ENCODE measurements around the gene U2AF2. TPM values are rescaled to one million over a fixed set of nuclear protein-coding genes. Genes with fewer than 3 reads are reported as not detected.

Gene U2AF2
- polyA plus RNA-seq, 1 of the 3 experiments (the other 2 are of a cell fraction), result 321 TPM

DNA sequence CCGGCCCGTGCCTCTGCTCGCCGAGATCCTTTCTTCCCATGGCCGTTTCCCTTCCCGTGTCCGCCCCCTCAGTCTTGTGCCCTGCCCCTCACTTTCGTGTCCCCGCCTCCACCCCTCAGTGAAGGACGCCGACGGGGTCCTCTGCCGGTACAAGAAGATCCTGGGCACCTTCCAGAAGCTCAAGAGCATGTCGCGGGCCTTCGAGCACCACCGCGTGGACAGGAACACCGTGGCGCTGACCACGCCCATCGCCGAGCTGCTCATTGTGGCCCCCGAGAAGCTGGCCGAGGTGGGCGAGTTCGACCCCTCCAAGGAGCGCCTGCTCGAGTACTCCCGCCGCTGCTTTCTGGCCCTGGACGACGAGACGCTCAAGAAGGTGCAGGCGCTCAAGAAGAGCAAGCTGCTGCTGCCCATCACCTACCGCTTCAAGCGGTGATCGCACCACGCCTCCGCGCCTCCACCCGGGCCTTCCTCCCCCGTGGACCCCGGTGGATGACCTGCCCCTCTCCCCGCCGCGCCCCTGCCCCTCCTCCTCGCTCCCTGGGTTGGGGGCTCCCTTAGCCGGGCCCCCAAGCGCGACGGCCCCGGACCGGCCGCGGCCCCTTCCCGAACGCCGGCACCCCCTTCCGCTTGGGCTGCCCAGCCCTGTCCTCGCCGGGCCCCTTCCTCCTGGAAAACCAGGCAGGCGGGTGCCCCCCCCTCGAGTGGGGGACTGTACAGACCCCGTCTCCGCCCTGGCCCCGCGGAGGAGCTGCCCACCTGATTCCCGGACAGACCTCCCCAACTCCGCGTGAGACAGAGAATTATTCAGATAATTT, 2.3 kb upstream of the U2AF2 start (continued):
- TF ChIP-seq NFIC (IDR thresholded peaks at IDR 0.05; ENCODE audit: borderline replicate concordance) (no peak), YY1 (IDR thresholded peaks at IDR 0.05; ENCODE audit: low read depth) (no peak), RCOR1 (IDR thresholded peaks at IDR 0.05; ENCODE audit: low read length) (no peak), FOXJ3 (CRISPR knock-in tag; IDR thresholded peaks at IDR 0.05) (no peak), ELF1 (IDR thresholded peaks at IDR 0.05) (no peak), EP300 (IDR thresholded peaks at IDR 0.05; ENCODE audit: borderline replicate concordance in 1 of 2, low read depth in 1 of 2, low read length in 1 of 2) (no peak), SIN3A (IDR thresholded peaks at IDR 0.05; ENCODE audit: borderline replicate concordance, low read depth, low read length) (no peak), TEAD4 (IDR thresholded peaks at IDR 0.05; ENCODE audit: borderline replicate concordance, insufficient read depth) (no peak), RXRA (IDR thresholded peaks at IDR 0.05; ENCODE audit: borderline replicate concordance, low read depth) (no peak)
- TF ChIP-seq, protein P1, sequence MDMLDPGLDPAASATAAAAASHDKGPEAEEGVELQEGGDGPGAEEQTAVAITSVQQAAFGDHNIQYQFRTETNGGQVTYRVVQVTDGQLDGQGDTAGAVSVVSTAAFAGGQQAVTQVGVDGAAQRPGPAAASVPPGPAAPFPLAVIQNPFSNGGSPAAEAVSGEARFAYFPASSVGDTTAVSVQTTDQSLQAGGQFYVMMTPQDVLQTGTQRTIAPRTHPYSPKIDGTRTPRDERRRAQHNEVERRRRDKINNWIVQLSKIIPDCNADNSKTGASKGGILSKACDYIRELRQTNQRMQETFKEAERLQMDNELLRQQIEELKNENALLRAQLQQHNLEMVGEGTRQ (IDR thresholded peaks at IDR 0.05; ENCODE audit: borderline replicate concordance, low read depth, low read length), result no peak

DNA sequence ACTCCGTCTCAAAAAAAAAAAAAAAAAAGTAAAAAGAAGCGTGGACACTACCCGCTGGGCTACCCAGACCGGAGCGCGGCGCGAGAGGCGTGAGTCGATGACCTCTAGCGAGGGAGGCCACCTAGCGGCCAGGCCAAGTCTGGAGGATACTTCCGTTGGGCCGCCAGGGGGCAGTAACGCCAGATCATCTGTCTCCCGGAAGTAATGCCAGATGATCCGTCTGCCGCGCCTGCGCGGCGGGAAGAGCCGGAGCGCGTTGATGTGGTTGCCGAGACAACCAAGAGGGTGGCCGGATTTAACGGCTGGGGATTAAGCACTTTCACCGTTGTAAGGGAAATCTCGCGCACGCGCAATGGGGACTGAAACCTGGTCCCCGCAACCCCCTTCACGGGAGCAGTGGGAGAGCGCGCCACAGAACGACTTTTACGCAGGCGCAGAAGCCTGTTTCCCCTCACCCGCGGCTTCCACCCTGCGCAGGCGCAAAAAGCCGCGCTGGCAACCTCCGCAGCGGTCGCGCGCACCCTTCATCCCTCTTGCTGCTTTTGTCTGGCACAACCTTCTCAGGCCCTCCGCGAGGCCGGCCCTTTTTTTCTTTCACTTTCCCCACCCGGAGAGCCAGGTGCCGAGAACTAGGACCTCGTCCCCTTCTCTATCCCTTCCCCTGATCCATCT, 1.0 kb upstream of the U2AF2 start:
- ChIA-PET POLR2A (interaction anchor here (0.7 to 1.5 kb wide), 8 partner anchors 11 to 315 kb away, joined by 3 to 5 read pairs (median 4); partner anchors contain the start of genes KMT5C, ZNF524, ZNF581 and ZNF628), CTCF (interaction anchor here (0.6 to 3.9 kb wide), 24 partner anchors 9 to 270 kb away, joined by 3 to 36 read pairs (median 4); partner anchors contain the start of genes TMEM238, ZNF579, ZNF581 and ZNF784)
- Histone ChIP-seq H3K9me2 (no peaks in the 10 kb centered on the region), H4K20me1 (ENCODE audit: insufficient read depth) (peaks cover 34% of the 10 kb centered on the region), H3K36me3 (replicated peaks in 1 of 2; ENCODE audit: control insufficient read depth in 1 of 2, insufficient read depth in 2 of 2, low read length in 1 of 2) (peaks cover 16 to 23% of the 10 kb centered on the region in 2 experiments), H3K4me3 (ENCODE audit: low read depth in 2 of 2, low read length in 1 of 2) (peak overlapping the region; percentile 92 to 96), H3K9me3 (no peaks in the 10 kb centered on the region), H3K4me2 (peak overlapping the region; percentile 84), H3K27me3 (ENCODE audit: insufficient read depth) (no peaks in the 10 kb centered on the region), H3K79me2 (ENCODE audit: insufficient read depth) (peaks cover 38% of the 10 kb centered on the region), H3F3A (replicated peaks; ENCODE audit: insufficient read depth) (peaks cover 5% of the 10 kb centered on the region), H3K27ac (ENCODE audit: low read depth in 2 of 2, low read length in 1 of 2) (peak overlapping the region; percentile 99 to 100), H3K9ac (peak overlapping the region; percentile 99), H3K4me1 (ENCODE audit: control insufficient read depth in 1 of 2, insufficient read depth in 2 of 2, low read depth in 1 of 2, low read length in 1 of 2) (peaks cover 14 to 33% of the 10 kb centered on the region in 2 experiments; a peak in 3 of 4 replicates), H2AFZ (ENCODE audit: low read depth) (peak overlapping the region; percentile 30; the same call in 1 of the 2 replicates)
- WGBS (ENCODE audit: low lambda C conversion rate), result 2% methylated on average over 50 of the region's 57 CpGs
- DNase-seq, result peak; percentile 92
- TF ChIP-seq RAD21 (IDR thresholded peaks at IDR 0.05; ENCODE audit: low read length) (peak; percentile 61), MXI1 (IDR thresholded peaks at IDR 0.05; ENCODE audit: low read depth, low read length) (no peak), TAF1 (IDR thresholded peaks at IDR 0.05; ENCODE audit: borderline replicate concordance, low read depth, low read length) (peak; percentile 46; the same call in 1 of the 2 replicates), SIN3A (IDR thresholded peaks at IDR 0.05; ENCODE audit: borderline replicate concordance, low read depth, low read length) (peak; percentile 68; the same call in 1 of the 2 replicates), MEF2A (IDR thresholded peaks at IDR 0.05; ENCODE audit: borderline replicate concordance, low read depth) (no peak), RFX5 (IDR thresholded peaks at IDR 0.05; ENCODE audit: low read length) (peak; percentile 67), SMC3 (IDR thresholded peaks at IDR 0.05; ENCODE audit: low read depth, low read length) (peak; percentile 74), POLR2AphosphoS5 (IDR thresholded peaks at IDR 0.05; ENCODE audit: low read depth, low read length) (peak; percentile 79), NRF1 (IDR thresholded peaks at IDR 0.05; ENCODE audit: low read depth, low read length) (peak; percentile 92), CHD2 (IDR thresholded peaks at IDR 0.05; ENCODE audit: low read length, partially characterized antibody) (peak; percentile 82)
- TF ChIP-seq, protein P2, sequence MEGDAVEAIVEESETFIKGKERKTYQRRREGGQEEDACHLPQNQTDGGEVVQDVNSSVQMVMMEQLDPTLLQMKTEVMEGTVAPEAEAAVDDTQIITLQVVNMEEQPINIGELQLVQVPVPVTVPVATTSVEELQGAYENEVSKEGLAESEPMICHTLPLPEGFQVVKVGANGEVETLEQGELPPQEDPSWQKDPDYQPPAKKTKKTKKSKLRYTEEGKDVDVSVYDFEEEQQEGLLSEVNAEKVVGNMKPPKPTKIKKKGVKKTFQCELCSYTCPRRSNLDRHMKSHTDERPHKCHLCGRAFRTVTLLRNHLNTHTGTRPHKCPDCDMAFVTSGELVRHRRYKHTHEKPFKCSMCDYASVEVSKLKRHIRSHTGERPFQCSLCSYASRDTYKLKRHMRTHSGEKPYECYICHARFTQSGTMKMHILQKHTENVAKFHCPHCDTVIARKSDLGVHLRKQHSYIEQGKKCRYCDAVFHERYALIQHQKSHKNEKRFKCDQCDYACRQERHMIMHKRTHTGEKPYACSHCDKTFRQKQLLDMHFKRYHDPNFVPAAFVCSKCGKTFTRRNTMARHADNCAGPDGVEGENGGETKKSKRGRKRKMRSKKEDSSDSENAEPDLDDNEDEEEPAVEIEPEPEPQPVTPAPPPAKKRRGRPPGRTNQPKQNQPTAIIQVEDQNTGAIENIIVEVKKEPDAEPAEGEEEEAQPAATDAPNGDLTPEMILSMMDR (IDR thresholded peaks at IDR 0.05), result peak; percentile 99
- TF ChIP-seq, protein P3, sequence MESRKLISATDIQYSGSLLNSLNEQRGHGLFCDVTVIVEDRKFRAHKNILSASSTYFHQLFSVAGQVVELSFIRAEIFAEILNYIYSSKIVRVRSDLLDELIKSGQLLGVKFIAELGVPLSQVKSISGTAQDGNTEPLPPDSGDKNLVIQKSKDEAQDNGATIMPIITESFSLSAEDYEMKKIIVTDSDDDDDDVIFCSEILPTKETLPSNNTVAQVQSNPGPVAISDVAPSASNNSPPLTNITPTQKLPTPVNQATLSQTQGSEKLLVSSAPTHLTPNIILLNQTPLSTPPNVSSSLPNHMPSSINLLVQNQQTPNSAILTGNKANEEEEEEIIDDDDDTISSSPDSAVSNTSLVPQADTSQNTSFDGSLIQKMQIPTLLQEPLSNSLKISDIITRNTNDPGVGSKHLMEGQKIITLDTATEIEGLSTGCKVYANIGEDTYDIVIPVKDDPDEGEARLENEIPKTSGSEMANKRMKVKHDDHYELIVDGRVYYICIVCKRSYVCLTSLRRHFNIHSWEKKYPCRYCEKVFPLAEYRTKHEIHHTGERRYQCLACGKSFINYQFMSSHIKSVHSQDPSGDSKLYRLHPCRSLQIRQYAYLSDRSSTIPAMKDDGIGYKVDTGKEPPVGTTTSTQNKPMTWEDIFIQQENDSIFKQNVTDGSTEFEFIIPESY (IDR thresholded peaks at IDR 0.05; ENCODE audit: borderline replicate concordance, low read depth), result peak; percentile 43
